OCI-LY7 (cell line): ENCODE measurements around the gene ACSS1.
A peak's percentile ranks its signal among the peaks of the same experiment; 100 is the strongest.

Source experiments
- CTCF ChIP-seq: fragments of 200-600 bp; sonication (generic); conservative IDR thresholded peaks from 2 replicates; pipeline ENCODE4 v1.5.1; 2014; ENCODE audit warnings: mild to moderate bottlenecking, antibody characterized with exemption, low read length, moderate library complexity, mixed read lengths
- EZH2phosphoT487 ChIP-seq: fragments of 200-600 bp; sonication (generic); IDR thresholded peaks from 2 replicates; pipeline ENCODE4 v1.6.1; 2018; ENCODE audit warnings: low read depth, borderline replicate concordance, mild to moderate bottlenecking, mixed run types, antibody characterized with exemption, low read length, moderate library complexity, mixed read lengths

GRCh38 chr20:25076731-25077609 is 19.0 kb upstream of the ACSS1 start:
- TF ChIP-seq CTCF (peak; percentile 50), EZH2phosphoT487 (no peak)
